ENCODE results near the gene SLC26A6.

The SLC26A6 gene

DNA sequence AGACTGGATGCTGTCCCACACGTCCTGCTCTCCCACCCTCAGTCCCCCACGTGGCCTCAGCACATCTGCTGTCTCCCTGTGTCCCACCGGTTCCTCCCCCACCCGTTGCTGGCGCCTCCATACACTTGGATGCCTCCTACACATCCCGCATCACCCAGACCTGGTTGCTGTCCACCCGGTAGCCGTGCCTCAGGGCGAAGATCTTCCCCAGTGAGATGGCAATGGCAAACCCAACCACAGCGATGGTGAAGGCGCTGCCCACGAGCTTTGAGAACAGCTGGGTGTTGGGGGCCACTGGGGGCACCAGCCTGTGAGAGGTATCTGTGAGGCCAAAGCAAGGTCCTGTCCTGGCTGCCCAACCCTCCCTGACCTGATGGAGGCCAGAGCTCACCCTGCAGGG lies 4.4 kb downstream of the SLC26A6 start:
- no peak for DNase-seq

DNA sequence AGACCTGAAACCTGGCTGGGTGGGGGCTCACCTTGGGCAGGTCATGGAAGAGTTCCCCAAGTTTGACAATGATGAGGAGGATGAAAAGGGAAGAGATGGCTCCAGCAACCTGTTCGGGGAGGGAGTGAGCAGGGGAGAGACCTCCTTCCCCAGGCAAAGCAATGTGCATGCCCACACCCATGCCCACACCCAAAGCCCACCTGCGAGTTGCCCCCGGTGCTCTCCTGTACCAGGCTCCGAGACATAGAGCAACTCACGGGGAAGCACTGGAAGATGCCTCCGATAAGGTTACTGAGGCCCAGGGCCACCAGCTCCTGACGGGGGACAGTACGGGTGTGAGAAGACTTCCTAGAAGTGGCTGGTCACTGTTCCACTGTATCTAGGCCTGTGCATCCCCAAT lies 4.9 kb downstream of the SLC26A6 start:
- no peak for DNase-seq

DNA sequence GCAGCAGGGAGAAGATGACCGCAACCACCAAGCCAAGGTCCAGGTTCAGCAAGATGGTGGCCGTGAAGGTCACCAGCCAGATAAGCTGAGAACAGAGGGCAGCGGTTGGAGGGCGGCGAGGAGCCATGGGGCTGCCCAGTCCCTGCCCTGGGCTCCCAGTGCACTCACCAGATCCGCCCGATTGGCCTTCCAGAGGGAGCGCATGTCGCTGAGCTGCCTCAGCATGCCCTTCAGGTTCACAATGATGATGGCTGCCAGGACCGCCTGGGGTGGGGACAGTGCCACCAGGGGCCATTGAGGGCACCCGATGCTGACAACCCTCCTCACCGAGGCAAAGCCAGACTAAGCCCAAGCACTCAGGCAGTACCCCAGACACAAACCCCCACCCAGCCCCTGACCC lies 5.4 kb downstream of the SLC26A6 start:
- DNase-seq: no peak

DNA sequence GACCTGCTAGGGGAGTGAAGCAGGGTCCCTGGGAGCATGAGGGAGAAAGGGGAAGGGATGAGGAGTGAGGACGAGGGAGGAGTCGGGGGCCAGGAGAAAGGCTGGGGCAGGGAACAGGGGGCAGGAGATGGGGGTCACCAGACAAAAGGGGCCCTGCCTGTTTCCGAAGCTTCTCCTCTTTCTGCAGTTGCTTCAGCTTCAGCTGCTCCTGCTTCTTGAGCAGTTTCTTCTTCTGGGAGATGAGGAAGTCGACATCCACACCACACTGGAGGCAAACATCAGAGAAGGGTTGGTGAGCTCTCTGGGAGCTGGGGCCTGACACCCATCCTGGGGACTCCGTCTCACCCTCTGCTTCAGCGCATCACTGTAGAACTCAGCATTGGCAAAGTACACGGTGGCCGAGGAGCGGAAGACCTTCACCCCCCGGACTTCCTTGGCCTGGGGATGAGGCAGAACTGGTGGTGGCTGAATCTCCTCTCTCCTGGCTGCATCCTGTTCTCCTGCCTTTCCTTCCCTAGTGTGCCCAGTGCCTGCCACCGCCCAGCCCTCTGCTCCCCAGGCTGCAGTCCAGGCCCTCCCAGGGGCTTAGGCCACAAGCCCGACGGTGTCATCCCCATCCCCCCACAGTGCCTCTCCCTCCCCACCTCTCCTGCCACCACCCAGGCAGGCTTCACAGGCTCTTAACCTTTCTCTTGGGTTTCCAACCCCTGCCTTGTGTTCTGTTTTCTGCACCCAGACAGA lies 6.8 kb downstream of the SLC26A6 start:
- no peak for DNase-seq

DNA sequence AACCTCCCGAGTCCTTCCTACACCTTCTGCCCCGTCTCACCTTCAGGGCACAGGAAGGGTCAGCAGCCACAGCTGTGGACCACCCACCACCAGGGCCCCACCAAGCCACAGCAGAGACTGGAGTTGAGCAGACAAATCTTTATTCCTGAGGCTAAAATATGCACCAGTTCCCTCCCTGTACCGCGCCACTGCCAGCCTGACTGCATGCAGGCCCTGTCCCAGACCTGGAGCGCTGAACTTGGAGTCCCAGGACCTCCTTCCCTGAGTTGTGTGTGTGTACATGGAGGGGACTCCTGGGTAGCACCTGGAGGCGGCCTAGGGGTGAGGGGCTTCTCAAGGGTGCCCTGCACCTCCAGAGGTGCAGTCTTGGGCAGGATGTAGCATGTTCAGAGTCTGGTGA lies 9.7 kb downstream of the SLC26A6 start:
- no peak for DNase-seq

DNA sequence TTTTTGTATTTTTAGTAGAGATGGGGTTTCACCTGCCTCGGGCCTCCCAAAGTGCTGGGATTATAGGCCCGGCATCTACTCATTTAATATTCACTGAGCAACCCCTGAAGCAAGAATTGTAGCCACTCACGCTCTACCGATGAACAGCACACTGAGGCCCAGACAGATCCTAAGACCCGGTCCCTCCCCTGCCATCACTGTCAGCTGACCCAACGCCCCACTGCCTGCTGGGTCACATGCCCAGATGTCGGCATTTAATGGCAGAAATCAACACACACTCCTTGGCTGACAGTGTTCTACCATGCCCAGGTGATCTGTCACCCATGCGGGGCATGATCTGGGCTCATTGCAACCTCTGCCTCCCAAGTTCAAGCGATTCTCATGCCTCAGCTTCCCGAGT lies 10.5 kb downstream of the SLC26A6 start:
- DNase-seq: no peak

DNA sequence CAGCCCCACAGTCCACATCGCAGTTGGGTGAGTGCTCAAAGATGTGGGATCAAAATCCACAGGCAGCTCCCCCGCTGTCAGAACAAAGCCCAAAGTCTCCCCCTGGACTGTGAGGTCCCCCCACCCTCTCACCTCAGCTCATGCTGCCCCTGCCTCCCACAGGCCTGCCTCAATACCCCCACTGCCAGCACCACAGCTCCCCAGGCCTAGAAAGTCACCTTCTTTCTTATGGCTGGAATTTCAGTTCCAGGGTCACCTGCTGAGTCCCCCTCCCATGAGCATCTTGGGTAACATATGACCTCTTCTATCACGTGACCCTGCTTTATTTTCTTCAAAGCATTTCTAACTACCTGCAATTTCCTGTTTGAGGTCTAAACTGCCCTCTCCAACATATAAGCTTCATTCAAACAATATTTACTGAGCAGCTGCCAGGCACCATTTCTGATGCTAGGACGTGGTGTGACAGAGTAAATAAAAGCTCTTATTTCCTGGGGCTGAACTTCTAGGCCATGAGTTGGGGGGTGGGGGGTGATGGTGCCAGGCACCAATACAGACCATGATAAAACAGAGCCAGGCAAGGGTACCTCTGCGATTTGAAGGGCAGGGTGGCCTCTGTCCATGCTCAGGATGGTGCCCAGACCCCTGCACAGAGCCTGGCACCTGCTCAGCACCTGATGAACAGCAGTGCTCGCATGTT lies 11.3 kb downstream of the SLC26A6 start:
- DNase-seq: no peak

DNA sequence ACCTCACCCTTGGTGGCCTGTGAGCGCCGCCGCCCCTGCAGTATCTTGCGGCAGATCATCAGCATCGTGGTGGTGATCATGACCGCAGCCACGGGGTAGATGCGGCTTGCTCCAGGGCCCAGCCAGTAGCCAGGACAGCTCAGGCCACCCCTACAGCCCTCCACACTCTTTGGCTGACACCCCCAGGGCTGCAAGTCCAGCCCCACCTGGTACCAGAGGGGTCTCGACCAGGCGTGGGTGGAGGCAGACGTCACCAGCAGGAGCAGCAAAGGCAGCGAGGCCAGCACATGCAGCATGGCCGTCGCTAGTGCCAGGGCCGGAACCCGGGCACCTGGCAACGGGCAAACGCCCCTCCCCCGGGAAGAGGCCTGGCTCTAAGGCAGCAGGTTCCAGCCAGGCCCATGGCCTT lies 13.8 kb downstream of the SLC26A6 start, which contains the start of gene TMEM89:
Gene TMEM89, minus strand, starts transcription at position 309 of the 409 bp plus-strand sequence. Its CDS starts 13 bp downstream, at position 296.
- no peak for DNase-seq

DNA sequence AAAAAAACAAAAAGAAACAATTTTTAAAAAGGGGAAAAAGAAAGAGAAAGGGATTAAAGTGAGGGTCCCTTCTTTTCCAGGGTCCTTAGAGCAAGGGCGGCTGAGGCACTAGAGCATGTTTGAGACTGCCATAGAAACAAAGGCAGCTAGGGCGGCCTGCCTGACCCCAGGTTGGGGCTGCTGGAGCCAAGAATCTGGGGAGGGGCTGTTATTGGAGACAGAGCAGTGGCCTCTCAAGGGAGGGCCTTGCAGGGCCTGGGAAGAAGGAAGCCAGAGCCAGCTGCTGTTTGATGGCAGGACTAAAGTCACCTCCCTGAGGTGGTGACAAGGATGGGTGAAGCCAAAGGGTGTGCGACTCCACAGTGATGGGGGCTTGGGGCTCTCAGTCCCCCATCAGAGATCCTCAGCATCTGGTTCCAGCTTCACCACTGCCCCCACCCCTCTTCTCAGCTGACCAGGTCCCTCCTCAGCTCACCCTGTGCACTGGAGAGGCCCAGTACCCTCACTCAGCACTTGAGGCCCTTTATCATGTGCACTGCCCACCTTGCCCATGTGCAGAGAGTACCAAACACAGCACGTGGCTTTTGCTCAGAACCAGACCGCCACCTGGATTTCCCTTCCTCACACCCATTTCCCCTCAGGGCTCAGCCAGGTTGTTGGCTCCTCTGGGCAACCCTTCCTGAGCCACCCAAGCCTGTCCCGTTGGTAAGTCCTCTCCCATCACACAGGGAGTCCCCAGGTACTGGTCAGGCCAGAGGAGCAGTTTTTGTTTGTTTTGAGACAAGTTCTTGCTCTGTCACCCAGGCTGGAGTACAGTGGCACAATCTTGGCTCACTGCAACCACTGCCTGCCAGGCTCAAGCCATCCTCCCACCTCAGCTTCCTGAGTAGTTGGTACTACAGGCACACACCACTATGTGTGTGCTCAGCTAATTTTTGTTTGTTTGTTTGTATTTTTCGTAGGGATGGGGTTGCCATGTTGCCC lies 15.4 kb downstream of the SLC26A6 start:
- no peak for DNase-seq

DNA sequence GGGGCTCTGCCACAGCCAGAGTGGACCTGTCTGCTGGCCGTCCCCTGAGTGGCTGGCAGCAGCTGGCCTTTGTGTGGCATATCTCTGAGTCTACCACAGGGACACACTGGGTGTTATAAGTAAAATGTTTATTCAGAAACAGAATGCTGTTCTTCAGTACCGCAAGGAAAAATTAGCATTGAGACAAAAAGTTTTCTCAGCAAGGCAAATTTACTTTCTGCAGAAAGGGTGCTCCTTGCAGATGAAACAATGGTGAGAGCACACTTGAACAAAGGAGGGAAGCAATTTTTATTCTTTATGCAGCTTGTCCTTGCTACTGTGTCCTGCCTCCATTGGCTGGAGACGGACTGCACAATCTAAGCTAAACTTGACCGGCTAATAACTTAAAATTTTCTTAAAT lies 17.7 kb downstream of the SLC26A6 start:
- no peak for DNase-seq

DNA sequence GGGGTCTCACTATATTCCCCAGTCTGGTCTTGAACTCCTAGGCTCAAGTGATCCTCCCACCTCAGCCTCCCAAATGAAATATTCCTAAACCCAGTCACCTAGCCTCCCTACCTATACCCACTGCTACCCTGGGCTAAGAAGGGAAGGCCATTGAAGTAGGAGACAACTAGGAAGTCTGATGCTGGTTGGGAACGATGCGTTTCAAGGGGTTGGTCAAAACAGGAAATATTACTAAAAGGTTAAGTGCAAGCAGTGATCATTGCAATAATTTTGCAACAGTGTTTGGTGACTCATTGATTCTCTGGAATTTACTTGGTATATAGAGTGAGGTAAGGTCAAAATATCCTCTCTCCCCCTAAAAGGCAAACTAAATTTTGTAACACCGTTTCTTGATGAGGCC lies 21.2 kb downstream of the SLC26A6 start:
- DNase-seq: no peak

DNA sequence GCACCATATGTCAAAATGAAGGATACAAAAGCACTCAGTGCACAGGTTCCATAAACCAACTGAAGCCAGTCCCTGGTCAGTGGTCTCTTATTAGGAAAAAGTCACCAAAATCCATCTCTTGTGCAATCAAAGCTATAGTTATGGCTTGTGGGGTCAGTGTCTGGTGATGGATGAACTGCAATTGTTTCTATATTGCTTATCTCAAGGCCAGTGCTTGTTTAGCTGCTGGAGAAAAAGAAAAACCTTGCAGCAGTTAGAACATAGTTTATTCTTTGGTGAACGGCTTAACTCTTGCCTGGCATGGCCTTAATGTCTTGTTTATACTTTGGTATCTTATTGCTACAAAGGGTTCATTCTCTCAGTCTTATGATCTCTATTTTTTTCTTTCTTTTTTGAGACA lies 23.0 kb downstream of the SLC26A6 start:
- DNase-seq: no peak

DNA sequence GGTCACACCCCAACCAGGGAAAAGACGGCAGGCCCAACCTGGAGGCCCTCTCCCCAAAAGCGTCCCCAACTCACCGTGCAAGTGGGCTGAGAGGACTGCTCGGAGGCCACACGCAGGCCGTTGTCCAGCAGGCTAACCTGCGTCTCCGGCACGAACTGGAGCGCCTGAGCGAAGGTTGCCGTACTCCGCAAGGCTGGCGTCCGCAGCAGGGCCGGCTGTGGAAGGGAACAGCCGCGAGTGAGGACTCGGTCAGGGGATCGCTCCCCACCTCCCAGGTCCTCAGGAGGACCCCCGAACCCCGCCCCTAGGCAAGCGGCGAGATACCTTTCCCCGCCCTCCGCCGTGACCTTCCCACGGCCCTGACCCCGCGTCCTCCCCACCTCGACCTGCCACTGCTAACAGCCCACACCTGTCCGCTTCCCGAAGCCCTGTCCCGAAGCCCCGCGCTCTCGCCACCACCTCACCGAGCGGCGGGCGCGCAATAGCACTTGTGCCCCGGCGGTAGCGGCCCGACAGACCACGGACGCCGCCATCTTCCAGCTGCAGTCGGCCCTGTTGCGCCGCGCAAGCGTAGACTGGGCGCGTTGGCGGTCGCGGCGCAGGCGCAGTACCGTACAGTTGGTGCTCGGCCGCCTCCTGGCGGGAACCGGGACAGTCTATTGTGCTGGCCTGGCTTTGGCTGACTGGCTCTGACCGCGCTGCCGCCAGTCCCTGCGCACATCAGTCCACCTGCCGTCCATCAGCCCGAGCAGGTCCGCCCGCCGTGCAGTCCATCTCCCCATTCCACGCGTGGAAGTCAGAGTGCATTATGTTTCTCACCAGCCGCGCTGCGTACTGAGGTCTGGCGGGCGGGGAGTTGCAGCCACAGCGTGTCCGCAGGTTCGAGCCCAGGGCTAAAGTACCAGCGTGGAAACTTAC lies 25.9 kb downstream of the SLC26A6 start, which contains the start of gene UQCRC1:
Gene UQCRC1, minus strand, starts transcription at position 559 of the 918 bp plus-strand sequence. Its CDS starts 26 bp downstream, at position 533.
- peak; percentile 92 for DNase-seq

DNA sequence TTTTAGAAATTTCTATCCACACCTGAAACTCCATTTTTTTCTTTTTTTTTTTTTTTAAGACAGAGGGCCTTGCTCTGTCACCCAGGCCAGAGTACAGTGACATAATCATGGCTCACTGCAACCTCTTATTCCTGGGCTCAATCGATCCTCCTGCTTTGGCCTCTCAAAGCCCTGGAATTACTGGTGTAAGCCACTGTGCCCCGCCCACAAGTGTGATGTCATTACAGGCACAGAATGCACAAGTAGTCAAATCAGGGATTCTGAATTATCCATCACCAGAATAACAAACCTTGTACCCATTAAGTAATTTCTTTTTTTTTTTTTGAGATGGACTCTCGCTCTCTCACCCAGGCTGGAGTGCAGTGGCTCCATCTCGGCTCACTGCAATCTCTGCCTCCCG lies 27.7 kb downstream of the SLC26A6 start:
- DNase-seq: no peak

DNA sequence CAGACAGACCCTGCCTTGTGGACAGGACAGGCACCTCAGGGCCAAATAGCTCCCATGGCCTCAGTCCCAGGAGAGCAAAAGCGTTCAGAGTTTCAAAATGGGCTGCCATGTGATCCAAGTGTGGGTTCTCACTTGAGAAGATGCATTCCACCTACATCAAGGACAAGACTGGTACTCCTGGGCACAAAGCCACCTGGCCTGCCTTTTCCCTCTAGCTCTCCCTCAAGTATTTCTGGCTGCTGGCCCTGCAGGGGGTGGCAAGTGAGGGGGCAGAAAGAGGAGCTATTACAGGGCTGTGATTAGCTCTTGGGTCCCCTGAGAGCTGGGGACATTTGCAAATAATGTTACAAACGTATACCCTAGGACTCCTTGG lies 33.7 kb downstream of the SLC26A6 start:
- no peak for DNase-seq

DNA sequence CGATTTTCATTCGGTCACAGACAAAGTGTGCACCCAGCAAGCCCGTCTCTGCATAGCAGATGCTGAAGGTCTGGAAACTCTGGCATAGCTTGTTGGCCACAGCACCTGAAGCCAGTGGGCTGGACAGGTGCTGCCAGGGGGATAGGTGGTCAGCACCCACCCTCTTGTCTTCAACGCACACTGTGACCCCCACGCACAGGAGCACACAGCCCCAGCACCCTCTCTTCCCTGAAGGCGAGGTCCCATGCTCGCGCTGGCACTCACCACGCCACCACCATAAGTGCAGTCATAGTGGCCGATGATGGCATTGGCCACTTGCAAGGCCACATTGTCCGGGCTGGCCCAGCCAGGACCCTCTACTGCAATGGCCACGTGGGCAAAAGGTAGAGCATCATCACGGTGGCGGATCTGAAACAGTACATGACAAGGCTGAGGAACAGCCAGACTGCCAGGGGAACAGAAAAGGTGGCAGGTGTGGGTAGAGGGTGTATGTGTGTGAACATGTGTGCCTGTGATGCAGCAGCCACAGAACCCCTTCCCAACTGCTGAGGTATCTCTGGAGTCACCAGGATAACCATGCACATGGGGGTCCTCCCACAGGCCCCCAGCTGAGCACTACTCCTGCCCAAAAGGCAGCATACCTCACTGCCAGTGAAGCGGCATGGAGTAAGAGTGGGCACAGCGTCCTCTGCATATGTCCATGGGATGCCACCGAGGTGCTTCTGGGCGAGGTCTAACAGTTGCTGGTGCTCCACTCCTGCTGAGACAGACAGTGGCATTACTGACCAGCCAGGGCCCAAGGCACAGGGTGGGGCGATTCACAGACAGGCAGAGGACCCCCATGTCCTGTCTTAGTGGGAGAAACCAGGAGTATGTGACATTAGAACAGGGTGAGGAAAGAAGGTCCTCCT lies 34.3 kb downstream of the SLC26A6 start:
- no peak for DNase-seq

DNA sequence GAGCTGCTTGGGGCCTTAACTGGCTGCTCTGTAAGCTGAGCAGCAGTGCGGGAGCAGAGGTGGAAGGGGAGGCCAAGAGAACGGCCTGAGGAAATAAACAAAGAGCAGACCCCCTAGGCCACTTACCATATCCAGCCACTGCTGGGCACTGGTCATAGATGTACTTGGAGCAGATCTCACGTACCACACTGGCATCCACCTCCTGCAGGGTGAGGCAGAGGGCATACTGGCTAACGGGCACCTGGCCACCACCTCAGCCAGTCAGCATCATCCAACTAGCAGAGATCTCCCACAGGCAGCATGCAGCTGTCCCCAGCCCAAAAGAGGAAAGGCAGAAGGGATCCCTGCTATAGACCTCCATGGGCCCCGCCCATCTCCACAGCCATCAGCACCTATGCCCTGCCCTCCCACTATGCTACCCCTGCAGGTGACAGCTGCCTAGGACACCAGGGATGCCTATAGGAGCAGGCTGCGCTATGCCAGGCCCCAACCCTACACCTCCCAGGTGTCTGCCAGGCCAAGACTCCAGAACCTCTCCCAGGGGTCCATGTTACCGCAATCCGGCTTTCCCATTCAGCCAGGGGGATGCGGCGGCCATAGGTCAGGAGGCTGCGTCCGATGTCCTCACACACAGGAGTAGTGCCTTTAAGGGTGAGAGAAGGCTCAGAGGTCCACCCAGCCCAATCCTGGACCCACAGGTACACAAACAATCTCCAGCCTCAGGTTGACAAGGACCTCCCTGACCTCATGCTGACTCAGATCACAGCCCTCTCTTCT lies 35.6 kb downstream of the SLC26A6 start:
- DNase-seq: no peak

DNA sequence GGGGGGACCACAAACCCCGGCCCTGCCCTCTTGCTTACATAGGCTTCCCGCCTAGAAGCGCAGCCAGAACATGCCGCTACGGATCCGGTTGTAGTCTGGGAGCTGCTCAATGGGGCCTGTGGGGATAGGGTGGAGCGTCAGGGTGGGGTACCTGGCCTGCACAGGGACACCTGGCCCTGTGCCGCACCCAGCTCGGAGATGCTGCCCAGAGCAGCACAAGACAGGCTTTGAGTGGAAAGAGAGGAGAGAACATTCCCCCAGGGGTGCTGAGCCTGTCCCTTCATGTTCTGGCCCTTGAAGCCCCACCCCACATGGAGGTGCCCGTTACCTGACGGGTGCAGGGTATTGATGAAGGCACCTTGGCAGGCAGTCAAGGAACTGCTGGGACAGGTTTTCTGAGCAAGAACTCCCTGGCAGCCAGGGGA lies 36.2 kb downstream of the SLC26A6 start:
- DNase-seq: no peak

DNA sequence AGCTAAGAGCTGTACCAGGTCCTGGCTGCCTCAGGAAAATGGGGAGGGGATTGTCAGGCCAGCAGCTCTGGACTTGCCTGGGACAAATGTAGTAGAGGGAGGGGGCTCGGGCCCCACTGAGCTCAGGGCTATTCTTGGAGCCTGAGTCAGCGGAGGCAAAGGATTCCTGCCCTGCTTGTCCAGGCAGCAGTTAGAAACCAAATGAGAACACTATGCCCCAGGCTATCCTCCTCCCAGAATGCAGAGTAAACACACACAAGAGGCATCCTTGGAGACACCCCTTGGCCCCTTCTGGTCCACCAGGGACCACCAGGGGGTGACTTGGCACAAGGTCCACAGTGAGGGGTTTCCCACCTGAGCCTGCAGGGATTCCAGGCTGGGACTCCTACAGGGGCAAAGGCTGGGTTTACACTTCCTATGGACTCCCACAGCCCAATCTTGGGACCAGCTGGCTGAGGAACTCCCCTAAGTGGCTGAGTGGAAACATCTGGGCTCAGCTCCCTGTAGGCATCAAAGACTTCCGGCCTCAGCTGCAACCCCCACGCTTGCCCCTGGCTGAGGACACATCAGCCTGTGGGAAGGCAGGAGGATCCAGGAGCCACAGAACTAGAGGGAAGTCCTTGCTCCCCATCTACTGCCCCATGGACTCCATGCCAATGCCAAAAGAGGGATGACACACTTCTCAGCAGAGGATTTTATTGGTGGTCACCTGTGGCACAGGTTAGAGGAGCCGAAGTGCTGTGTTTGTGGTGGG lies 36.8 kb downstream of the SLC26A6 start:
- DNase-seq: no peak

Data from activated T-cell treated with anti-CD3 and anti-CD28 coated beads, Interleukin-2, amount 50 U/mL, for 1 hour (primary cell).